GM06990 (cell line): ENCODE results near the gene NEDD4L.

Source experiments
- DNase-seq: peaks from one replicate; pipeline ENCODE4 v3.0.0-alpha.2; 2011; ENCODE audit not compliant: insufficient read length; ENCODE audit errors: extremely low read depth
- H3K27me3 ChIP-seq: replicated peaks from 2 replicates; pipeline ENCODE4 v1.6.0; 2011; ENCODE audit warnings: low read length; ENCODE audit not compliant: control insufficient read depth, insufficient read depth
- H3K36me3 ChIP-seq: 2 replicates; pipeline ENCODE4 v1.5.1; 2011; ENCODE audit warnings: low read length; ENCODE audit not compliant: control insufficient read depth, insufficient read depth
- H3K4me3 ChIP-seq: replicated peaks from 2 replicates; pipeline ENCODE4 v1.5.1; 2011; ENCODE audit warnings: low read depth, mild to moderate bottlenecking, control low read depth, low read length
- TF ChIP-seq, protein P1 (sequence below): IDR thresholded peaks from 2 replicates; pipeline ENCODE4 v1.5.1; 2011; ENCODE audit warnings: low read length, control low read depth, mild to moderate bottlenecking, inconsistent platforms; ENCODE audit not compliant: insufficient read depth, poor library complexity, severe bottlenecking

The NEDD4L gene

DNA sequence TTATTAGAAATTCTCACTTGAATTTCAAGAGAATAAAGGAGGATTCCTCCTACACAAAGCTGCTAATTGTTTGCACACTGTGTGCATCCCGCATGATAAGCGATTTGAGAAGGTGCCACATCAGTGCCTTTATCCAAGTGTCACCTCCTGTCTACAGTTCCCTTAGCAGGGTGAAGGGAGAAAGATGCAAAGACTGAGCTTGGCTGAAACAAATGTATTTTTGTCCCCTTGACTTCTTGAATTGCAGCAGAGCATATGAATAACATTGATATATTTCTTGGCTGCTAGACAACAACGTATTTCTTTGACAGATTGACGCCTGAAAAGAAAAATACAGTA, 255.1 kb downstream of the NEDD4L start:
- Histone ChIP-seq H3K4me3 (no peak overlapping the region), H3K36me3 (no peaks in the 10 kb centered on the region), H3K27me3 (no peaks in the 10 kb centered on the region)
- DNase-seq: no peak
- TF ChIP-seq, protein P1, sequence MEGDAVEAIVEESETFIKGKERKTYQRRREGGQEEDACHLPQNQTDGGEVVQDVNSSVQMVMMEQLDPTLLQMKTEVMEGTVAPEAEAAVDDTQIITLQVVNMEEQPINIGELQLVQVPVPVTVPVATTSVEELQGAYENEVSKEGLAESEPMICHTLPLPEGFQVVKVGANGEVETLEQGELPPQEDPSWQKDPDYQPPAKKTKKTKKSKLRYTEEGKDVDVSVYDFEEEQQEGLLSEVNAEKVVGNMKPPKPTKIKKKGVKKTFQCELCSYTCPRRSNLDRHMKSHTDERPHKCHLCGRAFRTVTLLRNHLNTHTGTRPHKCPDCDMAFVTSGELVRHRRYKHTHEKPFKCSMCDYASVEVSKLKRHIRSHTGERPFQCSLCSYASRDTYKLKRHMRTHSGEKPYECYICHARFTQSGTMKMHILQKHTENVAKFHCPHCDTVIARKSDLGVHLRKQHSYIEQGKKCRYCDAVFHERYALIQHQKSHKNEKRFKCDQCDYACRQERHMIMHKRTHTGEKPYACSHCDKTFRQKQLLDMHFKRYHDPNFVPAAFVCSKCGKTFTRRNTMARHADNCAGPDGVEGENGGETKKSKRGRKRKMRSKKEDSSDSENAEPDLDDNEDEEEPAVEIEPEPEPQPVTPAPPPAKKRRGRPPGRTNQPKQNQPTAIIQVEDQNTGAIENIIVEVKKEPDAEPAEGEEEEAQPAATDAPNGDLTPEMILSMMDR: no peak

DNA sequence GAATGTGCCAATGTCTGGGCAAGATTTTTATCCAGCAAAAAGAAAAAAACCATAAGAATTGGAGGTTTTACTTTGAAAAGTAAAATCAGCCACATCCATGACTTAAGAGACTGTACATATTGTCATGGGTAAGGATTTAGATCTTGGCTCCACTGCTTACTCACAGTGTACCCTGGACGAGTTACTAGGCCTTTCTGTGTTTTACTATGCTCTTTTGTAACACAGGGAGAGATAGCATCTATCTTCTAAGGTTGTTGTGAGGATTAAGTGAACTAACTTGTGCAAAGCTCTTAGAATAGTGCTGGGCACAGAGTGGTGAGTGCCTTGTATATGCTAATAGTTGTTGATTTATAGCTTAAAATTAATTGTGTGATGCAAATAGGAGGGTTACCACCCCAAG, 255.9 kb downstream of the NEDD4L start:
- Histone ChIP-seq H3K36me3 (no peaks in the 10 kb centered on the region), H3K4me3 (no peak overlapping the region), H3K27me3 (no peaks in the 10 kb centered on the region)
- DNase-seq: no peak
- TF ChIP-seq, protein P1: no peak

DNA sequence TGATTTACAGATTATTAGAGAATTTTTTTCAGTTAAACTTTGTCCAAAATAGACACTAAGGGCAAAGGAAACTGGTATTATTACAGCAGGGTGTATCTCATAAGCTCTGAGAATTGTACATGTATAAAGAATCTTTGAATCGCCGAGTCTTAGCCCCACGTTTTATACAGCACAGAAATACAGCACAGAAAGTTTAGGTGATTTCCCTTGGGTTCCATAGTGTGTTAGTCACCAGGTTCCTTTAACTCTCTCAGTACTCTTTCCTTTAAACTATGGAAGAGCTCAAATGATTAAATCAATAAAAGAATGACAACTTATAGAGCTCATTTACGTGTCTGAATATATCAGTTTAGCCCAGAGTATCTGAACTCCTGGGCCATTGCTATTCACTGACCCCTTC, 256.8 kb downstream of the NEDD4L start:
- H3K36me3 ChIP-seq: no peaks in the 10 kb centered on the region
- H3K27me3 ChIP-seq: no peaks in the 10 kb centered on the region
- H3K4me3 ChIP-seq: no peak overlapping the region
- TF ChIP-seq, protein P1: no peak
- DNase-seq: no peak

DNA sequence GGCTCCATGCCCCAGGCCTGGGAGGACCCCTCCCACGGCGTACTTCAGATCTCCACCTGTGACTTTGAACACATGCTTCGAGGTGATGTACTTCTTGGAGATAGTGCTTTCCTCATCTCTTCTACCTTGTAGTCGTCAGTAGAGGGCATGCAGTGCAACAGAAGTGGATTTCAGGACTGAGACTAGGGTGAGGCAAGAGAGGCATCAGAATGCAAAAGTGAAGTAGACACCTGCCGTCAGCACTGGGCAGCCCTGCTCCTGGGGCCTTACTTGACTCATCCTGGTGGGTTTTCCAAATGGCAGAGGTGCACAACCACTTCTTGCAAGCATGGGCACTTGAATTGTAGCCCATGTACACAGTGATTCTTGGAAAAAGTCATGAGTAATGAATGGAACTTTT, 258.8 kb downstream of the NEDD4L start:
- no peak for DNase-seq
- TF ChIP-seq, protein P1: peak; percentile 24
- H3K27me3 ChIP-seq: no peaks in the 10 kb centered on the region
- no peaks in the 10 kb centered on the region for H3K36me3 ChIP-seq
- no peak overlapping the region for H3K4me3 ChIP-seq

DNA sequence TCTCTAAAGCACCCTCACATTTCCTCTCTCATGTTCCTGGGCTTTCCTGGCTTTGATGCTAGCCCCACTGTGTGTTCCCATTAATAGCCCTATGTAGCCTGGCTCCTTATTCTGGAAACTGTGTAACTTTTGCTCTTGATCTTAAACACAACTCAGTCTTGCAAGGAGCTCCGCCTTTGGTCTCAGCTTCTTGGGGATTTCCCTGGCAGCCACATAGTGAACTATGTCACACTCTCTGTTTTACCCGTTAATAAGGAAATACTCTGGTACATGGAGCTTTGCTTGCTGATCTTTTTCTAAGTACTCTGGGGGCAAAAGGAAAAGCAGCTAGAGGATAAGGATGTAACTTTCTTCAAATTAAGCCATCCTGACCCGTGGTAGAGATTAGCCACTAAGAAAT, 259.3 kb downstream of the NEDD4L start:
- H3K36me3 ChIP-seq: no peaks in the 10 kb centered on the region
- DNase-seq: no peak
- no peak overlapping the region for H3K4me3 ChIP-seq
- TF ChIP-seq, protein P1: no peak
- no peaks in the 10 kb centered on the region for H3K27me3 ChIP-seq

DNA sequence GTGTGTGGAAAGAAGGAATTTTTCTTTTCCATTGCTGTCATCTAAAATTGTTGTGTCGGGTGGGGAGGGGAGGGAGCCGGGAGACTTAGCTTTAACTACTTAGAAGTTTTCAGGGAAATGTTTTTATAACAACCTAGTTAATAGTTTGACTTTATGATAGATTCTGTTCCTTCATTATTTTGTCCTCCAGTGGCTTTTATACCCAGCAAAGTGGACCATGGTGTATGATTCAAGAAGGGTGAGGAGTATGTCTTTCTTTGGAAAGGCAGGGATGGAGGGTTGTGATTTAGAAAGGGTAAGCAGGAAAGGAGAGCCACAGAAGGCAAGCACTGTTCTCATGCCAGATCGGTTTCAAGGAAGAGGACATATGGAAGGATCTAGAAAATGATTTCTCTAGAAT, 261.8 kb downstream of the NEDD4L start:
- H3K27me3 ChIP-seq: no peaks in the 10 kb centered on the region
- no peaks in the 10 kb centered on the region for H3K36me3 ChIP-seq
- TF ChIP-seq, protein P1: no peak
- no peak overlapping the region for H3K4me3 ChIP-seq
- no peak for DNase-seq
